ENCODE data around the gene PPP2R1B. TPM values are rescaled to one million over a fixed set of nuclear protein-coding genes. Genes with fewer than 3 reads are reported as not detected.

Gene PPP2R1B
- total RNA-seq, 1 experiment from 2014 or later: 31.5 TPM

GRCh38 chr11:111684251-111684650 lies 81.9 kb downstream of the PPP2R1B start:
- DNase-seq (ENCODE audit: low read depth, low spot score): no peak
- in situ Hi-C loops (cut with HindIII; ENCODE audit: low pct_unique_long_range_greater_than_20kb, low sequenced_read_pairs): no loop called here

GRCh38 chr11:111683806-111684205 lies 82.4 kb downstream of the PPP2R1B start:
- in situ Hi-C loops (cut with HindIII; ENCODE audit: low pct_unique_long_range_greater_than_20kb, low sequenced_read_pairs): no loop called here
- no peak for DNase-seq (ENCODE audit: low read depth, low spot score)

- DNase-seq (ENCODE audit: low read depth, low spot score): no peak
- in situ Hi-C loops (cut with HindIII; ENCODE audit: low pct_unique_long_range_greater_than_20kb, low sequenced_read_pairs): no loop called here
Observed at GRCh38 chr11:111680486-111681175, 85.6 kb downstream of the PPP2R1B start.

Other genes starting within 250 kb of the PPP2R1B start
- not detected in 2 replicates for gene LAYN, start 225.7 kb downstream of the PPP2R1B start, total RNA-seq (2014; rRNA removed; shearing (Covaris generic))
- 17.5 and 20.9 TPM in 2 replicates for gene SIK2, start 163.9 kb downstream of the PPP2R1B start, total RNA-seq (2014; rRNA removed; shearing (Covaris generic))
- 33.6 and 39.0 TPM in 2 replicates for gene ALG9, start 105.2 kb upstream of the PPP2R1B start, total RNA-seq (2014; rRNA removed; shearing (Covaris generic))
- 2.0 and 2.2 TPM in 2 replicates for gene FDXACB1, start 112.8 kb upstream of the PPP2R1B start, total RNA-seq (2014; rRNA removed; shearing (Covaris generic))
- 39.3 and 40.6 TPM in 2 replicates for gene CFAP68, start 113.2 kb upstream of the PPP2R1B start, total RNA-seq (2014; rRNA removed; shearing (Covaris generic))
- gene CRYAB, start 145.4 kb upstream of the PPP2R1B start, total RNA-seq (2014; rRNA removed; shearing (Covaris generic)): 5.0 and 9.9 TPM in 2 replicates
- not detected in 2 replicates for gene HSPB2, start 146.3 kb upstream of the PPP2R1B start, total RNA-seq (2014; rRNA removed; shearing (Covaris generic))
- gene C11orf52, start 152.5 kb upstream of the PPP2R1B start, total RNA-seq (2014; rRNA removed; shearing (Covaris generic)): not detected in 2 replicates
- 5.3 and 5.4 TPM in 2 replicates for gene DIXDC1, start 171.0 kb upstream of the PPP2R1B start, total RNA-seq (2014; rRNA removed; shearing (Covaris generic))